IPS DF 6.9 (cell line): ENCODE measurements around the gene SRP54.
A peak's percentile ranks its signal among the peaks of the same experiment; 100 is the strongest.
"Not testable (repeated sequence)": the region's sequence is repeated elsewhere in the genome, so short reads cannot be mapped to it uniquely, and the experiment has no call there.

Experiments
- DNase-seq: peaks from one replicate; pipeline ENCODE4 v3.0.0-alpha.2; 2013; ENCODE audit warnings: low read depth, low spot score
- H3K27ac ChIP-seq: one replicate; pipeline ENCODE4 v1.5.1; 2013; ENCODE audit warnings: low read length, control low read depth
- H3K27me3 ChIP-seq: 2 replicates; pipeline ENCODE4 v1.6.1; 2013; ENCODE audit warnings: mild to moderate bottlenecking, low read length; ENCODE audit not compliant: control insufficient read depth, insufficient read depth
- H3K36me3 ChIP-seq: 2 replicates; pipeline ENCODE4 v1.6.1; 2013; ENCODE audit warnings: low read length; ENCODE audit not compliant: control insufficient read depth, insufficient read depth
- H3K4me1 ChIP-seq: 2 replicates; pipeline ENCODE4 v1.6.1; 2013; ENCODE audit warnings: low read length; ENCODE audit not compliant: control insufficient read depth, insufficient read depth
- H3K4me3 ChIP-seq: 2 replicates; pipeline ENCODE4 v1.5.1; 2013; ENCODE audit warnings: mild to moderate bottlenecking, low read length
- H3K9me3 ChIP-seq: 2 replicates; pipeline ENCODE4 v1.6.1; 2013; ENCODE audit warnings: low read length, inconsistent platforms; ENCODE audit not compliant: control insufficient read depth, insufficient read depth
- WGBS: extraction: QIAGEN DNeasy Blood & Tissue Kit; methylation state at CpG from one replicate; pipeline ENCODE4 v1.1.7; 2013; ENCODE audit warnings: mixed read lengths, missing lambda C conversion rate; ENCODE audit not compliant: insufficient read length, insufficient coverage; 5-methylcytosine and 5-hydroxymethylcytosine counted together

Gene SRP54

DNA sequence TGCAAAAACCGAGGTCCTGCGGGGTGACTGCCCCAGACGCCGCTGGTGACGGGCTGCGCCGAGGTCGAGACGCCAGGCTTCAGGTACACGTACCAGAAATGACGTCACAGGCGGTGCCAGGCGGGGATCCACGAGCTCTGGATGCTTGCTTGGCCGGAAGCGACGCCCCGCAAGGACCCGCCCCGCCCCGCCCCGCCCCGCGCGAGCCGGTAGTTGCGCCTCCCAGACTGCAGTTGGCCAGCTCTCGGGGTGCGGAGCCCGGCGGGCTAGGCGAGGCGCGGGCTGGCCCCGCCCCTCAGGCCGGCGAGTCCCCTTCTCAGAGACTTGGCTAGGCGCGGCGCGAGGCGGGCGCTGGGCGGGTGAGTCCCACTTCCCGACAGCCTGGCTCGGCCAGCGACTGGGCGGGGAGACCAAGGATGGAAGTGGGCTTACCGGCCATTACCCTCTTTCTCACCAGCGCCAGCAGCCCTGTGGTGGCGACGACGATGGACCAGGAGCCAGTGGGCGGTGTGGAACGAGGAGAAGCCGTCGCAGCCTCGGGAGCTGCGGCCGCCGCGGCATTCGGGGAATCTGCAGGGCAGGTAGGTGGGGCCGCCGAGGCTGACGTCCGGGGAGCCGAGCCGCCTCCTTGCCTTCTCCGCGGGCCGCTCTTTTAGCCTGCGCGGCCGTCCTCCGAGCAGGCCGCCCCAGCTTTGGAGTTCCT is 63.4 kb downstream of the SRP54 start, which contains the start of gene FAM177A1:
FAM177A1 (plus strand) TSS at position 225 of the 703 bp plus-strand sequence; CDS start at position 417, 192 bp downstream.
- H3K9me3 ChIP-seq: no peaks in the 10 kb centered on the region
- H3K36me3 ChIP-seq: no peaks in the 10 kb centered on the region
- H3K4me1 ChIP-seq: no peaks in the 10 kb centered on the region
- no peaks in the 10 kb centered on the region for H3K27me3 ChIP-seq
- peak within 1 kb of the TSS; percentile 90 for H3K4me3 ChIP-seq
- no peak within 1 kb of the TSS for H3K27ac ChIP-seq
- WGBS: no CpG with 5 or more reads among the region's 77 CpGs
- DNase-seq: peak; percentile 72

- whole genome bisulfite sequencing: no CpG with 5 or more reads among the region's 23 CpGs
Measured at GRCh38 chr14:35046751-35047536, 64.2 kb downstream of the SRP54 start.

GRCh38 chr14:35047976-35048513 is 65.3 kb downstream of the SRP54 start:
- Histone ChIP-seq H3K36me3 (no peaks in the 10 kb centered on the region), H3K27ac (no peak overlapping the region), H3K4me1 (no peaks in the 10 kb centered on the region), H3K4me3 (no peak overlapping the region), H3K9me3 (no peaks in the 10 kb centered on the region), H3K27me3 (no peaks in the 10 kb centered on the region)
- 100% methylated on average over 1 of the region's 4 CpGs for WGBS
- no peak for DNase-seq

More at GRCh38 chr14:35046751-35047536, 64.2 kb downstream of the SRP54 start:
- H3K27ac ChIP-seq: no peak overlapping the region
- peak overlapping the region; percentile 90 for H3K4me3 ChIP-seq
- H3K4me1 ChIP-seq: no peaks in the 10 kb centered on the region
- H3K27me3 ChIP-seq: no peaks in the 10 kb centered on the region
- no peak for DNase-seq
- no peaks in the 10 kb centered on the region for H3K9me3 ChIP-seq
- no peaks in the 10 kb centered on the region for H3K36me3 ChIP-seq

DNA sequence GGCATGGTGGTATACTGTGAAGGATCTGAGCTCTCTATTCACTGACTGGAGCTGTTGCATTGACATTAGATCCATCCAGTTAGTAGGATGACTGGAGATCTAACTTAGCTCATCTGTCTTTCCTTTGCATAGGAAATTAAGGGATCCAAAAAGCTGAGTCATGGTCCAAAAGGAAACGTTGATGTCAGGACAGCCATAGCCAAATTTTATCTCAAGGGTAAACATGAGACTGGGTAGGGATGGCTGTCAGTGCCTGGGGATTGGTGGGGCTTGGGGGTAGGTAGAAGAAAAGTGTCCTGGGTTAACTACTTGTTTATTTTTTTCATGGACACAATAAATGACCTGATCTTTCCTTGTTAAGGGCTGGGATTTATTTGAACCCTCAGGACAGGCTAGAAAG is 67.9 kb downstream of the SRP54 start:
- Histone ChIP-seq H3K27ac (no peak overlapping the region), H3K4me3 (no peak overlapping the region), H3K27me3 (no peaks in the 10 kb centered on the region), H3K4me1 (no peaks in the 10 kb centered on the region), H3K9me3 (no peaks in the 10 kb centered on the region), H3K36me3 (no peaks in the 10 kb centered on the region)
- DNase-seq: no peak
- WGBS: no CpG with 5 or more reads among the region's 1 CpG

- no CpG with 5 or more reads among the region's 1 CpG for WGBS
- Histone ChIP-seq H3K36me3 (no peaks in the 10 kb centered on the region), H3K27ac (no peak overlapping the region), H3K9me3 (no peaks in the 10 kb centered on the region), H3K27me3 (no peaks in the 10 kb centered on the region), H3K4me1 (no peaks in the 10 kb centered on the region), H3K4me3 (no peak overlapping the region)
- no peak for DNase-seq
Measured at GRCh38 chr14:35051796-35052195, 69.0 kb downstream of the SRP54 start.

GRCh38 chr14:35052637-35053036 is 69.8 kb downstream of the SRP54 start:
- no peaks in the 10 kb centered on the region for H3K4me1 ChIP-seq
- H3K27me3 ChIP-seq: no peaks in the 10 kb centered on the region
- H3K9me3 ChIP-seq: no peaks in the 10 kb centered on the region
- no CpG with 5 or more reads among the region's 2 CpGs for WGBS
- DNase-seq: no peak
- no peak overlapping the region for H3K27ac ChIP-seq
- H3K4me3 ChIP-seq: no peak overlapping the region
- H3K36me3 ChIP-seq: no peaks in the 10 kb centered on the region

GRCh38 chr14:35061113-35061791 is 78.5 kb downstream of the SRP54 start:
- not testable (repeated sequence) for H3K27ac ChIP-seq, H3K27me3 ChIP-seq, H3K4me1 ChIP-seq, H3K4me3 ChIP-seq, DNase-seq, H3K9me3 ChIP-seq, H3K36me3 ChIP-seq
- WGBS: no CpG with 5 or more reads among the region's 1 CpG

GRCh38 chr14:35065731-35066130 is 82.9 kb downstream of the SRP54 start:
- H3K27me3 ChIP-seq, H3K27ac ChIP-seq, H3K36me3 ChIP-seq, H3K4me3 ChIP-seq, H3K9me3 ChIP-seq, DNase-seq, H3K4me1 ChIP-seq: not testable (repeated sequence)
- WGBS: no CpG with 5 or more reads among the region's 5 CpGs

DNA sequence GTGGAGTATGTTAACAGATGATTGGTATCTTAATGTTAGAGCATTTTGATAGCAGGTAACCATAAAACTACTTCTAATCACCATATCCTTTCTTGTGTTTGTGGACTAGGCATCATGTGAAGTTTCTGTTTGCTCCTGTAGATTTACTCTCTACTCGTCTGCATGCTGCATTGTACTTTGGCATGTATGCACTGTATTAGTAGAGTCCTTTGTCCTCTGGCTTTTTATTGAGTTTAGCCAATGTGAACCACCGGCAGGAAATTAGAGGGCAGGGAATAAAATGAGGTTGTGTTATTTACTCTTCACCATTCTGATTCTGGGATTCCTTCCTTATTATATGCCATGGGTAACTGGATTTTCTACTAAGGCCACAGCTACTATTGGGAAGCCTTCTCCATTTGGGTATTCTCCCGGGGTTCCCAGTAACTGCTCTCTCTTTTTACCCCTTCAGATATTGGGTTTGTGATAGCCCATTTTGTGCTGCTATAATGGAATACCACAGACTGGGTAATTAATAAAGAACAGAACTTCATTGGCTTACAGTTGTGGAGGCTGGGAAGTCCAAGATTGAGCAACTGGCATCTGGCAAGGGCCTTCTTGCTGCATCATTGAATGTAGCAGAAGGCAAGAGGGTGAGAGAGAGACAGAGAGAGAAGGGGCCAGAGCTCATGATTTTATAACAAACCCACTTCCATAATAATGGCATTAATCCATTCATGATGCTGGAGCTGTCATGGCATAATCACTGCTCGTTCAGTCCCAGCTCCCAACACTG is 85.6 kb downstream of the SRP54 start:
- Histone ChIP-seq H3K27me3 (no peaks in the 10 kb centered on the region), H3K27ac (no peak overlapping the region), H3K4me1 (no peaks in the 10 kb centered on the region), H3K4me3 (no peak overlapping the region), H3K36me3 (no peaks in the 10 kb centered on the region), H3K9me3 (no peaks in the 10 kb centered on the region)
- DNase-seq: no peak
- no CpG with 5 or more reads among the region's 4 CpGs for WGBS

DNA sequence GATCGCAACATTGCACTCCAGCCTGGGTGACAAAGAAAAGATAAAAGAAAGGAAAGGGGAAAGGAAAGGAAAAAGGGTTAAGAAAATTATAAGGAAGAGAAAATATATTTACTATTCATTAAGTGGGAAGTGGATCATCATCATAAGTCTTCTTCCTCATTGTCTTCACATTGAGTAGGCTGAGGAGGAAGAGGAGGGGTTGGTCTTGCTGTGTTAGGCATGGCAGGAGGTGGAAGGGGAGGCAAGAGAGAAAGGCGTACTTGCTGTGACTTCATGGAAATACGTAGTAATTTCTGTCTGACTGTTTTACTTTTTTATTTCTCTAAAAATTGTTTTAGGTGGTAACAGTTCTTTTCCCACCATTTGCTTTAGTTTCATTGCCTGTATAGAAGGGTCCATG is 89.4 kb downstream of the SRP54 start:
- Histone ChIP-seq H3K36me3 (no peaks in the 10 kb centered on the region), H3K9me3 (no peaks in the 10 kb centered on the region), H3K27me3 (no peaks in the 10 kb centered on the region), H3K27ac (no peak overlapping the region), H3K4me3 (no peak overlapping the region), H3K4me1 (no peaks in the 10 kb centered on the region)
- no CpG with 5 or more reads among the region's 3 CpGs for WGBS
- no peak for DNase-seq
